Kidney (tissue), 14 donors: Measurements from ENCODE around the gene CDR2. TPM values are rescaled to one million over a fixed set of nuclear protein-coding genes. Genes with fewer than 3 reads are reported as not detected.

ENCODE experiments used
- DNase-seq, 5 donors: peaks; one replicate each; pipeline ENCODE4 v3.0.0-alpha.2; 2013 to 2020
- FAIRE-seq: peaks from 2 replicates; lab custom pipeline; 2012; peaks lifted over from hg19 to GRCh38; lab: Jason Lieb, UNC
- H3K27ac ChIP-seq, 2 donors: one replicate each; pipeline ENCODE4 v1.7.0; 2013; ENCODE audit warnings: low read depth in 2 of 2, low read length in 2 of 2, inconsistent platforms in 1 of 2
- H3K27me3 ChIP-seq: one replicate; pipeline ENCODE4 v1.7.1; 2013; ENCODE audit warnings: low read length, inconsistent platforms; ENCODE audit not compliant: control insufficient read depth, insufficient read depth
- H3K36me3 ChIP-seq, 3 donors: one replicate each; pipeline versions ENCODE4 v1.7.0 to v1.7.1; 2013; ENCODE audit warnings: low read length in 3 of 3, control low read depth in 1 of 3, inconsistent platforms in 1 of 3; ENCODE audit not compliant: insufficient read depth in 3 of 3, control insufficient read depth in 2 of 3
- H3K4me1 ChIP-seq, 3 donors: one replicate each; pipeline versions ENCODE4 v1.7.0 to v1.7.1; 2013; ENCODE audit warnings: low read length in 3 of 3, inconsistent platforms in 1 of 3, low read depth in 1 of 3; ENCODE audit not compliant: control insufficient read depth in 2 of 3, insufficient read depth in 2 of 3
- H3K4me3 ChIP-seq, 3 donors: one replicate each; pipeline versions ENCODE4 v1.7.0 to v1.8.1; 2013; ENCODE audit warnings: low read length in 3 of 3, control low read depth in 1 of 3, inconsistent platforms in 1 of 3
- H3K9ac ChIP-seq, 3 donors: one replicate each; pipeline versions ENCODE4 v1.7.0 to v1.7.1; 2013; ENCODE audit warnings: low read length in 3 of 3, control low read depth in 1 of 3, inconsistent platforms in 1 of 3
- H3K9me3 ChIP-seq, 3 donors: one replicate each; pipeline versions ENCODE4 v1.7.0 to v1.7.1; 2013; ENCODE audit warnings: low read length in 3 of 3, control low read depth in 1 of 3, inconsistent platforms in 1 of 3; ENCODE audit not compliant: control insufficient read depth in 2 of 3, insufficient read depth in 1 of 3
- CTCF ChIP-seq: IDR thresholded peaks from 3 replicates; pipeline ENCODE4 v1.5.1; 2012; ENCODE audit warnings: mild to moderate bottlenecking, moderate library complexity, borderline replicate concordance; ENCODE audit not compliant: insufficient read depth; ENCODE audit errors: extremely low read depth
- intact Hi-C: fragments of 100-400 bp; cut with DNase I; formaldehyde crosslinking; loops from one replicate; pipeline ENCODE4 v1.11.1; 2022
- polyA plus RNA-seq: library from polyadenylated mRNA; stranded (reverse); fragments of 350-450 nt; fragmentation: Illumina TruSeq; extraction: RNeasy Lipid Tissue Mini Kit (QIAGEN cat#74804); gene quantifications from one replicate; pipeline ENCODE4 v1.2.3, GENCODE V29; 2014; ENCODE audit warnings: low read depth, low replicate concordance; ENCODE audit not compliant: insufficient read depth
- total RNA-seq: library from RNA; stranded (reverse); fragmentation: NEBNext Ultra II Directional; extraction: Animal tissue kit (Norgen Biotek cat#: 25700); gene quantifications from one replicate; pipeline ENCODE4 v1.2.1, GENCODE V29; 2021
- donor health status: control.
- donor health status: control.
- donor health status: control.
- donor health status: control.
- donor health status: control.
- donor health status: DM: yes; HTN: yes; CAD: no.
- donor health status: Normal renal cell carcinoma (clear cell type).

Gene CDR2
- total and polyA plus RNA-seq, 2 donors from 2014 or later: 14.4 to 29.6 TPM

- Histone ChIP-seq H3K9ac (no peak overlapping the region), H3K4me3 (no peak overlapping the region), H3K36me3 (peaks cover 2 to 47% (median 12%) of the 10 kb centered on the region in 3 donors), H3K9me3 (no peaks in the 10 kb centered on the region), H3K27me3 (no peaks in the 10 kb centered on the region), H3K4me1 (no peaks in the 10 kb centered on the region), H3K27ac (no peak overlapping the region)
- DNase-seq (no peak), FAIRE-seq (no peak)
- TF ChIP-seq CTCF: no peak
- intact Hi-C loops: no loop called here
Measured at GRCh38 chr16:22326771-22327445, 47.5 kb downstream of the CDR2 start.

DNA sequence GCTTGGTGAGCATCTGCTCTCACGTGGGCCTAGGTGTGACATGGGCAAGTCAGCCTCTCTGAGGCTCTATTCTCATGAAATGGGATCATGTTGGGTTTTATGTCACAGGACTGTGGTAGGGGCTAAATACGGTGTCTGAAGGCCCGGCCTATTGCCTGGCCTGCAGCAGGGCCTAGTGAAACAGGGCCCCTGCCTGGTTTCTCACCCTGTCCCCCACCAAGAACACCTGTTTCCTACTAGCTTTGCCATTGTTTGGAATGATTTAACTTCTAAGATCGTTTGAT, 48.1 kb downstream of the CDR2 start:
- Histone ChIP-seq H3K36me3 (peaks cover 0 to 45% (median 11%) of the 10 kb centered on the region in 3 donors), H3K9ac (no peak overlapping the region), H3K4me3 (no peak overlapping the region), H3K4me1 (peaks cover 0 to 3% (median 0%) of the 10 kb centered on the region in 3 donors), H3K27me3 (no peaks in the 10 kb centered on the region), H3K27ac (no peak overlapping the region), H3K9me3 (no peaks in the 10 kb centered on the region)
- no peak for TF ChIP-seq CTCF
- no peak for DNase-seq
- intact Hi-C loops: no loop called here
- FAIRE-seq: no peak

GRCh38 chr16:22325598-22326368, 48.6 kb downstream of the CDR2 start:
- DNase-seq (no peak), FAIRE-seq (no peak)
- Histone ChIP-seq H3K4me1 (peaks cover 0 to 4% (median 0%) of the 10 kb centered on the region in 3 donors), H3K9ac (no peak overlapping the region), H3K27ac (no peak overlapping the region), H3K36me3 (peaks cover 0 to 46% (median 11%) of the 10 kb centered on the region in 3 donors), H3K27me3 (no peaks in the 10 kb centered on the region), H3K4me3 (no peak overlapping the region), H3K9me3 (no peaks in the 10 kb centered on the region)
- TF ChIP-seq CTCF: no peak
- intact Hi-C loops: no loop called here
